ENCODE measurements around the gene FNDC5. TPM values are rescaled to one million over a fixed set of nuclear protein-coding genes. Genes with fewer than 3 reads are reported as not detected.

Gene FNDC5
- total and polyA plus RNA-seq, 2 of the 13 experiments (the other 11 are each of a cell fraction or from before 2014, with no cell fraction given) = 1.4 to 3.1 TPM

- no peak for TF ChIP-seq KIAA2018 (CRISPR knock-in tag; IDR thresholded peaks at IDR 0.05; ENCODE audit: borderline replicate concordance)
- no peak for TF ChIP-seq ZNF121 (CRISPR knock-in tag; IDR thresholded peaks at IDR 0.05)
- no peak for TF ChIP-seq SP140L (CRISPR knock-in tag; IDR thresholded peaks at IDR 0.05; ENCODE audit: borderline replicate concordance)
- no peak for TF ChIP-seq CHCHD3 (CRISPR knock-in tag; IDR thresholded peaks at IDR 0.05)
- no peak for TF ChIP-seq FOXO1 (CRISPR knock-in tag; IDR thresholded peaks at IDR 0.05)
- TF ChIP-seq KAT2B (IDR thresholded peaks at IDR 0.05; ENCODE audit: borderline replicate concordance, low read depth, low read length) = no peak
- TF ChIP-seq KLF6 (CRISPR knock-in tag; IDR thresholded peaks at IDR 0.05) = no peak
- TF ChIP-seq ARNTL (CRISPR knock-in tag; IDR thresholded peaks at IDR 0.05) = no peak
- TF ChIP-seq ZBTB37 (CRISPR knock-in tag; IDR thresholded peaks at IDR 0.05) = no peak
- no peak for TF ChIP-seq HNRNPUL1 (IDR thresholded peaks at IDR 0.05; ENCODE audit: low read depth, low read length)
- TF ChIP-seq SNAPC2 (CRISPR knock-in tag; IDR thresholded peaks at IDR 0.05) = no peak
- no peak for TF ChIP-seq ZNF598 (CRISPR knock-in tag; IDR thresholded peaks at IDR 0.05; ENCODE audit: borderline replicate concordance)
- TF ChIP-seq CBFB (CRISPR knock-in tag; IDR thresholded peaks at IDR 0.05) = no peak
- TF ChIP-seq ZNF83 (CRISPR knock-in tag; IDR thresholded peaks at IDR 0.05; ENCODE audit: borderline replicate concordance) = no peak
- no peak for TF ChIP-seq ZMYM2 (CRISPR knock-in tag; IDR thresholded peaks at IDR 0.05)
- TF ChIP-seq ELK4 (CRISPR knock-in tag; IDR thresholded peaks at IDR 0.05; ENCODE audit: borderline replicate concordance) = no peak
- no peak; the same call in 1 of the 2 replicates for TF ChIP-seq ETV5 (CRISPR knock-in tag; IDR thresholded peaks at IDR 0.05; ENCODE audit: borderline replicate concordance)
- no peak for TF ChIP-seq NRL (CRISPR knock-in tag; IDR thresholded peaks at IDR 0.05; ENCODE audit: borderline replicate concordance)
- TF ChIP-seq ZC3H4 (CRISPR knock-in tag; IDR thresholded peaks at IDR 0.05; ENCODE audit: borderline replicate concordance) = no peak
Observed at GRCh38 chr1:32817815-32818786, 52.6 kb downstream of the FNDC5 start (continued).
